BLaER1 (cell line): ENCODE measurements around the gene DNHD1.
"Not testable (repeated sequence)": the region's sequence is repeated elsewhere in the genome, so short reads cannot be mapped to it uniquely, and the experiment has no call there.

Source experiments
- H3K27ac ChIP-seq: shearing (Covaris generic); formaldehyde crosslinking; 2 replicates; pipeline ENCODE4 v1.8.1; 2022
- H3K27me3 ChIP-seq: shearing (Covaris generic); formaldehyde crosslinking; 2 replicates; pipeline ENCODE4 v1.8.1; 2022
- H3K36me3 ChIP-seq: shearing (Covaris generic); formaldehyde crosslinking; 2 replicates; pipeline ENCODE4 v1.8.1; 2022
- H3K4me1 ChIP-seq: shearing (Covaris generic); formaldehyde crosslinking; 2 replicates; pipeline ENCODE4 v1.8.1; 2022
- H3K4me2 ChIP-seq: shearing (Covaris generic); formaldehyde crosslinking; 2 replicates; pipeline ENCODE4 v1.8.1; 2022
- H3K4me3 ChIP-seq: shearing (Covaris generic); formaldehyde crosslinking; 2 replicates; pipeline ENCODE4 v1.8.1; 2022
- H3K9ac ChIP-seq: shearing (Covaris generic); formaldehyde crosslinking; 2 replicates; pipeline ENCODE4 v1.8.1; 2022
- H3K9me3 ChIP-seq: shearing (Covaris generic); formaldehyde crosslinking; 2 replicates; pipeline ENCODE4 v1.8.1; 2022
- H4K20me1 ChIP-seq: shearing (Covaris generic); formaldehyde crosslinking; 2 replicates; pipeline ENCODE4 v1.8.1; 2022
- Cebpa-rat ChIP-seq: shearing (Covaris generic); IDR thresholded peaks from 2 replicates; pipeline ENCODE4 v1.8.1; 2022

Gene DNHD1

GRCh38 chr11:6498121-6498520 lies 1.0 kb downstream of the DNHD1 start:
- Histone ChIP-seq H4K20me1 (no peaks in the 10 kb centered on the region), H3K4me3 (no peak overlapping the region), H3K36me3 (peaks cover 74% of the 10 kb centered on the region), H3K9ac (no peak overlapping the region), H3K27me3 (no peaks in the 10 kb centered on the region), H3K27ac (no peak overlapping the region), H3K9me3 (no peaks in the 10 kb centered on the region), H3K4me2 (no peak overlapping the region), H3K4me1 (no peaks in the 10 kb centered on the region)
- TF ChIP-seq Cebpa-rat: no peak

GRCh38 chr11:6498544-6498943 lies 1.5 kb downstream of the DNHD1 start:
- Histone ChIP-seq H3K4me1 (no peaks in the 10 kb centered on the region), H3K4me3 (no peak overlapping the region), H4K20me1 (no peaks in the 10 kb centered on the region), H3K27ac (no peak overlapping the region), H3K36me3 (peaks cover 74% of the 10 kb centered on the region), H3K9me3 (no peaks in the 10 kb centered on the region), H3K4me2 (no peak overlapping the region), H3K9ac (no peak overlapping the region), H3K27me3 (no peaks in the 10 kb centered on the region)
- no peak for TF ChIP-seq Cebpa-rat

- Histone ChIP-seq H4K20me1 (no peaks in the 10 kb centered on the region), H3K4me2 (no peak overlapping the region), H3K4me3 (no peak overlapping the region), H3K27ac (no peak overlapping the region), H3K27me3 (no peaks in the 10 kb centered on the region), H3K9ac (no peak overlapping the region), H3K9me3 (no peaks in the 10 kb centered on the region), H3K36me3 (peaks cover 64% of the 10 kb centered on the region), H3K4me1 (no peaks in the 10 kb centered on the region)
- TF ChIP-seq Cebpa-rat: no peak
Observed at GRCh38 chr11:6502382-6502781, 5.3 kb downstream of the DNHD1 start.

GRCh38 chr11:6504166-6504565 lies 7.1 kb downstream of the DNHD1 start:
- no peak overlapping the region for H3K4me2 ChIP-seq
- H3K9me3 ChIP-seq: no peaks in the 10 kb centered on the region
- peaks cover 51% of the 10 kb centered on the region for H3K36me3 ChIP-seq
- H3K27ac ChIP-seq: no peak overlapping the region
- no peaks in the 10 kb centered on the region for H3K27me3 ChIP-seq
- H4K20me1 ChIP-seq: no peaks in the 10 kb centered on the region
- no peak overlapping the region for H3K9ac ChIP-seq
- no peak overlapping the region for H3K4me3 ChIP-seq
- H3K4me1 ChIP-seq: no peaks in the 10 kb centered on the region
- TF ChIP-seq Cebpa-rat: no peak

- no peaks in the 10 kb centered on the region for H3K4me1 ChIP-seq
- H4K20me1 ChIP-seq: no peaks in the 10 kb centered on the region
- no peaks in the 10 kb centered on the region for H3K9me3 ChIP-seq
- no peak overlapping the region for H3K4me3 ChIP-seq
- H3K4me2 ChIP-seq: no peak overlapping the region
- no peaks in the 10 kb centered on the region for H3K27me3 ChIP-seq
- TF ChIP-seq Cebpa-rat: no peak
- no peak overlapping the region for H3K9ac ChIP-seq
- peaks cover 36% of the 10 kb centered on the region for H3K36me3 ChIP-seq
- H3K27ac ChIP-seq: no peak overlapping the region
Observed at GRCh38 chr11:6505577-6506240, 8.6 kb downstream of the DNHD1 start.

GRCh38 chr11:6516865-6517264 lies 19.8 kb downstream of the DNHD1 start:
- no peak overlapping the region for H3K4me2 ChIP-seq
- no peaks in the 10 kb centered on the region for H3K4me1 ChIP-seq
- H3K4me3 ChIP-seq: no peak overlapping the region
- H4K20me1 ChIP-seq: no peaks in the 10 kb centered on the region
- peaks cover 51% of the 10 kb centered on the region for H3K36me3 ChIP-seq
- no peak overlapping the region for H3K9ac ChIP-seq
- no peak overlapping the region for H3K27ac ChIP-seq
- peaks cover 7% of the 10 kb centered on the region for H3K9me3 ChIP-seq
- no peak for TF ChIP-seq Cebpa-rat
- no peaks in the 10 kb centered on the region for H3K27me3 ChIP-seq

GRCh38 chr11:6520265-6520664 lies 23.2 kb downstream of the DNHD1 start:
- H3K27me3 ChIP-seq: no peaks in the 10 kb centered on the region
- no peaks in the 10 kb centered on the region for H3K4me1 ChIP-seq
- H3K36me3 ChIP-seq: peaks cover 38% of the 10 kb centered on the region
- H3K4me2 ChIP-seq: no peak overlapping the region
- peaks cover 8% of the 10 kb centered on the region for H3K9me3 ChIP-seq
- no peaks in the 10 kb centered on the region for H4K20me1 ChIP-seq
- no peak overlapping the region for H3K27ac ChIP-seq
- no peak overlapping the region for H3K9ac ChIP-seq
- no peak for TF ChIP-seq Cebpa-rat
- H3K4me3 ChIP-seq: no peak overlapping the region

- not testable (repeated sequence) for H3K4me2 ChIP-seq, H3K4me1 ChIP-seq, H4K20me1 ChIP-seq, H3K4me3 ChIP-seq, H3K27me3 ChIP-seq, H3K9ac ChIP-seq, H3K9me3 ChIP-seq, H3K27ac ChIP-seq
- peaks cover 35% of the 10 kb centered on the region for H3K36me3 ChIP-seq
Observed at GRCh38 chr11:6521946-6522345, 24.9 kb downstream of the DNHD1 start.

GRCh38 chr11:6523253-6523652 lies 26.2 kb downstream of the DNHD1 start:
- H4K20me1 ChIP-seq: no peaks in the 10 kb centered on the region
- TF ChIP-seq Cebpa-rat: no peak
- peaks cover 8% of the 10 kb centered on the region for H3K9me3 ChIP-seq
- peaks cover 9% of the 10 kb centered on the region for H3K4me1 ChIP-seq
- no peaks in the 10 kb centered on the region for H3K27me3 ChIP-seq
- H3K4me3 ChIP-seq: no peak overlapping the region
- peaks cover 32% of the 10 kb centered on the region for H3K36me3 ChIP-seq
- no peak overlapping the region for H3K9ac ChIP-seq
- no peak overlapping the region for H3K27ac ChIP-seq
- no peak overlapping the region for H3K4me2 ChIP-seq

GRCh38 chr11:6526411-6527135 lies 29.5 kb downstream of the DNHD1 start:
- Histone ChIP-seq H3K4me3 (no peak overlapping the region), H3K9me3 (peaks cover 7% of the 10 kb centered on the region), H3K27me3 (no peaks in the 10 kb centered on the region), H3K36me3 (peaks cover 20% of the 10 kb centered on the region), H3K4me1 (peaks cover 9% of the 10 kb centered on the region), H3K4me2 (peak overlapping the region; percentile 57), H3K9ac (no peak overlapping the region), H3K27ac (no peak overlapping the region), H4K20me1 (no peaks in the 10 kb centered on the region)
- TF ChIP-seq Cebpa-rat: no peak
